DND-41 (cell line): ENCODE data around the gene DNAH11.
"Not testable (repeated sequence)": the region's sequence is repeated elsewhere in the genome, so short reads cannot be mapped to it uniquely, and the experiment has no call there.

Experiments used
- CTCF ChIP-seq: IDR thresholded peaks from 2 replicates; pipeline ENCODE4 v1.5.1; 2012; ENCODE audit warnings: borderline replicate concordance, low read length, moderate library complexity, mild to moderate bottlenecking; ENCODE audit not compliant: poor library complexity, severe bottlenecking; ENCODE audit errors: extremely low read depth
- EZH2 ChIP-seq: IDR thresholded peaks from 3 replicates; pipeline ENCODE4 v1.6.1; 2012; ENCODE audit warnings: borderline replicate concordance, low read depth, mild to moderate bottlenecking, moderate library complexity, low read length, inconsistent platforms; ENCODE audit not compliant: severe bottlenecking

- not testable (repeated sequence) for TF ChIP-seq CTCF, EZH2
These were observed 6.3 kb upstream of the DNAH11 start for GRCh38 chr7:21536445-21537118.
